Measurements from ENCODE around the gene P2RX7.
"Not testable (repeated sequence)": the region's sequence is repeated elsewhere in the genome, so short reads cannot be mapped to it uniquely, and the experiment has no call there.

P2RX7 gene

DNA sequence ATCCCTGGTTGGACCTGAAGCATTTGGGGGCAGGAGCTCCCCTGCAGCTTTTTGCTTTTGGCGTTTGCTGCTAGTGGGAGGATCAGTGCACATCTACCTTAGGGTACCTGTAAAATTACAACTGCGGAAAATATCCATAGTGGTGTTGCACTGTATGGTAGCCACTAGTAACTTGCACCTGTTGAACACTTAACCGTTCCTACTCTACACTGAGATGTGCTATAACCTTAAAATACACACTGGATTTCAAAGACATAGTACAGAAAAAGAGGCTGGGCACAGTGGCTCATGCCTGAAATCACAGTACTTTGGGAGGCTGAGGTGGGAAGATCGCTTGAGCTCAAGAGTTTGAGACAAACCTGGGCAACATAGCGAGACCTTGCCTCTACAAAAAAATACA lies 80.2 kb downstream of the P2RX7 start:
- no peak for DNase-seq

DNA sequence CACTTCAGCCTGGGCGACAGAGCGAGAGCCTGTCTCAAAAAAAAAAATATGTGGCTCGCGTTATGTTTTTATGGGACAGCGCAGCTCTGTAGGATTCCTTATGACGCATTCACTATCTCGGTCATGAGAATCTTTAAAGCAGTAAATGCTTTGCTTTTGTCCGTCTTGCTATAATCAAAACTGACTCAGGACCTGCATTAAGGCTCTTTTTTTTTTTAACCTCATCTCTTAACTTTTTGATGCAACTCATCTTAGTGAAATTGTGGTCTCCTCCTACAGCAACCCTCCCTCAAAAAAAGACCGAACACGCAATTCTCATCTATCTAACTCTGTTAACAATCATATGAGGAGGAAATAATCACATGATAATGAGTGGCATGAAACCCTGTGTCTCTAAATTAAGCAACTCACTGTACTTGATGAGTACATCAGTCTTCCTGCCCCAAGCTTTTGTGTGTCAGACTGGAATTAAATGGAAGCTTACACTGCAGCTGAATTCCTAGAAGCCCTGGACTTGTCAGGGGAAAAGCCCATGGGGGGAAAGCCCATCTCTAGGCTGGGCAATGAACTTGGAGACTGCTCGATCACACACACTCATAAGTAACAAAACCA lies 81.6 kb downstream of the P2RX7 start:
- no peak for DNase-seq

DNA sequence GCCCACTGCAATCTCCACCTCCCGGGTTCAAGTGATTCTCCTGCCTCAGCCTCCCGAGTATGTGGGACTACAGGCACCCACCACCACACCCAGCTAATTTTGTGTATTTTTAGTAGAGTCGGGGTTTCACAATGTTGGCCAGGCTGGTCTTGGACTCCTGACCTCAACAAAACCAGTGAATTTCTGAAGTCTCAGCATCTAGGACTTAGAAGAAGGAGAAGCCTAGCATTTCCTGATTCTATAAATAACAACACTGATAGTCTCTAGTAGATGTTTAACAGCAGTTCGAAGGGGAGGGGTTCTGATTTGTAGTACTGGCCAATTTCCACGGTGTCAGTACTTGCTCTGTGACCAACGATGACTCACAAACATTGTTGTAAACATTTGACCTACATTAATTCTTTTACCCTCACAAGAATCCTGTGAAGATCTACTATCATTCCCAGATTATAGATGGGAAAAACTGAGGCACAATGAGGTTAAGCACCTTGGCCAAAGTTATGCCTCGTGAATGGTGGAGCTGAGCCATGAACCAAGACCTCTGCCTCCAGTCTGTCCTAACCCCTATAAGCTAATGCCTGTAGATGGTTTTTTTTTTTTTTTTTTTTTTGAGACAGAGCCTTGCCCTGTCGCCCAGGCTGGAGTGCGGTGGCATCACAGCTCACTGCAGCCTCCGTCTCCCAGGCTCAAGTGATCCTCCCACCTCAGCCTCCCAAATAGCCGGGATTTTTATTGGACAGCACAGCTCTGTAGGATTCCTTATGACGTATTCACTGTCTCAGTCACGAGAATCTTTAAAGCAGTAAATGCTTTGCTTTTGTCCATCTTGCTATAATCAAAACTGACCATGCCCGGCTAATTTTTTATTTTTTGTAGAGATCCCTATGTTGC lies 82.4 kb downstream of the P2RX7 start:
- DNase-seq, result no peak

DNA sequence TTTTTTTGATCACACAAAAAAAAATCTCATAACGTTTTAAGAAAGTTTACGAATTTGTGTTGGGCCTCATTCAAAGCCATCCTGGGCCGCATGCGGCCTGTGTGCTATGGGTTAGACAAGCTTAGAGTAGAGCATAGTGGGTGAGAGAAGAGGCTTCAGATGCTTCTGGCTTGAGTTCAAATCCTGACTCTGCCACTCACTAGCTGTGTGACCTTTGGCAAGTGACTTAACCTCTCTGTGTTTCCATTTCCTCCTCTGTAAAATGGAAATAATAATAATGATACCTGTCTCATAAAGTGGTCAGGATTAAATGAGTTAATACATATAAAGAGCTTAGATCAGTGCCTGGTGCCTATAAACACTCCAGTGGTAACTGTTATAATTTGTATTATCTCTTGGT lies 83.4 kb downstream of the P2RX7 start:
- no peak for DNase-seq

DNA sequence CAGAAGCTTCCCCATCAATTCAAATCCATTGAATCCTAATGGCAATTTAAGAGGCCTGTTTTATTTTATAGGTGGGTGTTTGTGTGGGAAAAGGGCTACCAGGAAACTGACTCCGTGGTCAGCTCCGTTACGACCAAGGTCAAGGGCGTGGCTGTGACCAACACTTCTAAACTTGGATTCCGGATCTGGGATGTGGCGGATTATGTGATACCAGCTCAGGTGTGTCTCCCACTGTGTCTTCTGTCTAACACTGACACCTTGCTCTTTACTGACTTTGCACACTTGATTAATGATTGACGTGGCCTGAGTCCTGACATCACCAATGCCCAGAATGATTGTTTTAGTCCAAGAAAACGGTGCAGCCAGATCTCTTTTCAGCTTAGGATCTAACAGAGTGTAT lies 84.4 kb downstream of the P2RX7 start:
- DNase-seq, result no peak

DNA sequence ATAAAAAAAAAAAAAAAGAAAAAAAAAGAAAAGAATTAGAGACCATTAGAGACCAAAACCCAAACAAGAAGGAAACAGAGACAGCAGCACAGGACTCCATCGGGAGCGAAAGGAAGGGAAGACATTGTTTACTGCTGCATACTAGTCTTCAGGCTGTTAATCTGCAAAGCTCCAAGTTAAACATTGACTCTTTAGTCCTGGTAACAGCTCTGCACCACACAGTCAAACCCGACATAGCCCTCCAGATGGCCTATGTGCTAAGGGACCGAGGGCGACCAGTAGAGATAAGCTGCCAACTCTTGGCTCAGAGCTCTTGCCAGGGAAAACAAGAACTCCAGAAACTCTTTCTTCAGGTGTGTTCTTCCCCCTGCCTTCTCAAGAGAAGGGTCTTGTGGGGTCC lies 85.1 kb downstream of the P2RX7 start:
- DNase-seq, result no peak

DNA sequence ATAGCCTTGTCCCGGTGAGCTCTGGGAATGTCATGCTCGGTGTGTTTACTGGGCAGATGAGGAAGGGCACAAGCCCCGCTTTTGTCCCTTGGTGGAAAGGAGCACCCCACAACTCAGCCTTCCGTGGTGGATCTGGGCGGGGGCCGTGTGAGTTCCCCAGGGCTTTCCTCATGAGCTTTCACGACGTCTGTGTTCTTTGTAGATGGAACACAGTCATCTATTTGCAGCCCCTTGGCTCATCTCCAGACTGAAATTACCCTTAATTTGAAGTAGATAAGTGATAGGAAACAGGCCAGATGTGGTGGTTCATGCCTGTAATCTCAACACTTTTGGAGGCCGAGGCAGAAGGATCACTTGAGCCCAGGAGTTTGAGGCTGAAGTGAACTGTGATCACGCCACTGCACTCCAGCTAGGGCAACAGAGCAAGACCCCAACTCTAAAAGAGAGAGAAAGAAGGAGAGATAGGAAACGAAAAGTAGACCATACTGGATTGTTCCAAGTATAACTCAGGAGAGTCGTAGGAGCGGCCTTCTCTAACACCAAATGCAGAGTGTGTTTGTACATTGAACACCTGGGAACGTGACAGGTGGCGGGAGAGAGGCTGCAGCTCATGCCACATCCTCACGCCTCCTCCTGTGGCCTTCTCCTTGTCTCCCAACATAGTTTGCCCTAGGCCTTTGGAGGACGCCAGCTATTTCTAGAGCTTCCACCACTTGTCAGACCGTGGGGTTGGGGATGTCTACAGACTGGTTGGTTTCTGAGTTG lies 86.1 kb downstream of the P2RX7 start:
- peak; percentile 27 for DNase-seq

DNA sequence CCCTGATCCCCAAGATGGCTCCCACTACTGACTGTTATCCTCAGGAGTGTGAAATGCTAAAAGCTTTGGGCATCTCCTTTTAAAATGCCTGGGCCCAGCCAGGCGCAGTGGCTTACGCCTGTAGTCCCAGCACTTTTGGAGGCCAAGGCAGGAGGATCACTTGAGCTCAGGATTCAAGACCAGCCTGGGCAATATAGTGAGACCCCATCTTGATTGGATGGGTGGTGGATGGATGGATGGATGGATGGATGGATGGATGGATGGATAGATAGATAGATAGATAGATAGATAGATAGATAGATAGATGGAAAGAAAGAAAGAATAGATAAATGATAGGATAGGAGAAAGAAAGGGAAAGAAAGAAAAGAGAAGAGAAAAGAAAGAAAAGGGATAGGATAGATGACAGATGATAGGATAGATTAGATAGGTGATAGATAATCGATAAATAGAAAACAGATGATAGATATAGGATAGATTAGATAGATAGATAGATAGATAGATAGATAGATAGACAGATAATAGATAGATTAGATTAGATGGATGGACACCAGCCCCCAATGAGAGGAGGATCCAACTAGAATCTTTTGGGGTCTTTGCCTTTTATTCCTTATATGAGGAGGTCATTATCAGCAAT lies 86.8 kb downstream of the P2RX7 start:
- no peak for DNase-seq

DNA sequence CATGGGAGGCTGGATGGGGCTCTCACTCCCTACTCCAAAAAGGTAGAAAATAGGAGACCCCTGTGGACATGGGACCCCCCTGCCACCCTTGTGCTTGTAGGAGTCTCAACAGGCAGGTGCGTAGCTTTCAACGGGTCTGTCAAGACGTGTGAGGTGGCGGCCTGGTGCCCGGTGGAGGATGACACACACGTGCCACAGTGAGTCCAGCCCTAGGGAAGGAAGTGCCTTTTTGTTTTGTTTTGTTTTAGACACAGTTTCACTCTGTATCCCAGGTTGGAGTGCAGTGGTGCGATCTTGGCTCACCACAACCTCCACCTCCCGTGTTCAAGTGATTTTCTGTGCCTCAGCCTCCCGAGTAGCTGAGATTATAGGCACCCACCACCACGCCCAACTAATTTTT lies 90.2 kb downstream of the P2RX7 start:
- no peak for DNase-seq

DNA sequence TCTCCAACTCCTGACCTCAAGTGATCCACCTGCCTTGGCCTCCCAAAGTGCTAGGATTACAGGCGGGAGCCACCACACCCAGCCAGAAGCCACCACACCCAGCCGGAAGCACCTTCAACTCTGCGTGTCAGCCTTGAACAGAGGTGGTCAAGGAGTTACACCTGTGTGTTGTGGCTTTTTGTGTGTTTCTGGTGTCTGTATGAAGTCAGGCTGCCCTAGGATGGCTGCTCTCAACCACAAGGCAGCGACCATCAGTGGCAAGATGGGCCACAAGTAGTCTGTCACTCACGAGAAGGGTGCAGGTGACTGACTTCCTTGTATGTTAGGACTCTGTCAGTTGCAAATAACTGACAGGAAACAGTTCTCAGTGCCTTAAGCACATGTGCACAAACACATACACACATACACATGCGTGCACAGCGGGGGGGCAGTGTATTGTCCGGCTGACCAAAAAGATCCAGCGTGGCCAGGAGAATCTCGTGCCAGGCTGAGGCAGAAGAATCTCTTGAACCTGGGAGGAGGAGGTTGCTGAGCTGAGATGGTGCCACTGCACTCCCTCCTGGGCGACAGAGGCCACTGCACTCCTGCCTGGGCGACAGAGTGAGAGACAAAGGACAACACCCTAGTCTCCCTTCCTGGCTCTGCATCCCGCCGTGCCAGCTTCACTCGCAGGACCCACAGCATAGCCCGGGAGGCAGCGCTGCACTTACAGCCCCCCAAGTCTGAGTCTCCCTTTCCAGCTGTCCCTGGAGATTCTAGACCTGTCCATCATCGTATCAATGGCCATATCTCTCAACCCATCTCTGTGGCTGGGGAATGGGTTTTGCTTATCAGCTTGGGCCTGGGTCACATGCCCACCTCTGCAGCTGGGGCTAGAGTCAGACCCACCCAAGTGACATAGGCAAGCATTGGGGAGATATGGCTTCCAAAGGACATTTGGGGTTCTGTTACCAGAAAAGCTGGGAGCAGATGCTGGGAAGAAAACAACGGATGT lies 90.9 kb downstream of the P2RX7 start:
- no peak for DNase-seq

DNA sequence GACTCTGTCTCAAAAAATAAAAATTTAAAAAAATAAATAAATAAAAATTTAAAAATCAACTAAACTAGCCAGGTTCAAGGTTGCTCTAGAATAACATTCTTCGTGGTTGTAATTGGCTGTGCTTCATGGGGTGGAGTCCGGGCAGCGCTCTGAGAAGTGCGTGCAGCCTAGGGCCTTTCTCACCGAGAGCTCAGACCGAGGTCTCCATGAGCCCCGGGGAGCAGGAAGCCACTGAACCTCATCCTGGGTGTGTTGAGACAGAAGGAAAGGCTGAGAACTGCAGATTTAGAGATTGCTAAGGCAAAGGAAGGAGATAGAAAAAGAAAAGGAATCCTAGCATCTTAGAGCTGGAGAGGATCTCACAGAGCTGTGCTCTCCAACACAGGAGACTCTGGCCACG lies 91.9 kb downstream of the P2RX7 start:
- DNase-seq, result no peak

DNA sequence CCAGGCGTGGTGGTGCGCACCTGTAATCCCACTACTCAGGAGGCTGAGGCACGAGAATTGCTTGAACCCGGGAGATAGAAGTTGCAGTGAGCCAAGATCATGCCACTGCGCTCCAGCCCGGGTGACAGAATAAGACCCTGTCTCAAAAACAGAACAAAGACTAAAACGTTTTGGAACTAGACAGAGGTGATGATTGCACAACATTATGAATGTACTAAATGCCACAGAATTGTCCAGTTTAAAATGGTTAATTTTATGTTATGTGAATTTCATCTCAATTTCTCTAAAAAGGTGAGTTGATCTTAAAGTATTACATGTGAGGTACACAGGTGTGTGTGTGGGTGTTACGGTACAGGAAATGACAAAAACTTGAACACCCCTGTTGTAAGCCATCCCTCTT lies 93.7 kb downstream of the P2RX7 start:
- DNase-seq, result no peak

DNA sequence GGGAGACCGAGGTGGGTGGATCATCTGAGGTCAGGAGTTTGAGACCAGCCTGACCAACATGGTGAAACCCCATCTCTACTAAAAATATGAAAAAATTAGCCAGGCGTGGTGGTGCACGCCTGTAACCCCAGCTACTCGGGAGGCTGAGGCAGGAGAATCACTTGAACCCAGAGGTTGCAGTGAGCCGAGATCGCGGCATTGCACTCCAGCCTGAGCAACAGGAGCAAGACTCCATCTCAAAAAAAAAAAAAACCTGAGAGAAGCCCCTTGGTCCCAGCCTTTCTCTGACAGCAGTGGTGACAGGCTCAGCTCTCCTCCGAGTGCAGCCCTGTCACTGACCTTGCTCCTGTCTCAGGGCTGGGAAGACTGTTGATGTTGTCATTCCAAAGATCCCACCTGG lies 94.2 kb downstream of the P2RX7 start:
- DNase-seq, result not testable (repeated sequence)

DNA sequence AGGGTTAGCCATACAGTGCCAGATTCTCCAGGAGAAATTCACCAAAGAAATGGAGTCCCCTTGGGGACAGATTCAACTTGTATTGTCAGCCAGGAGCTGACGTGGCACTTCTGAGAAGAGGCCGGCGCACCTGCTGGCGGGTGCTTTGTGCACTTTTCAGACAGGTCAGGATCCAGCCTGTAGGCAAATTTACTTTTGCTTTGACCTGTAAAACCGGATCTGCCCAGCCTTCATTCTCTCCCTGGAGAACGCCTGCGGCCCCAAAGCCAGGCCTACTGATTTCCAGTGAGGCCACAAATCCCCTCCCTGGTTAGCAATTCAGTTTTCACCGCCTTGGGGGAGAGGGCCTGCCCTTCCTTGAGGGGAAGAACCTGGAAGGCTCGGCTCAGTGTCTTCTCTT lies 94.6 kb downstream of the P2RX7 start:
- peak; percentile 30 for DNase-seq

DNA sequence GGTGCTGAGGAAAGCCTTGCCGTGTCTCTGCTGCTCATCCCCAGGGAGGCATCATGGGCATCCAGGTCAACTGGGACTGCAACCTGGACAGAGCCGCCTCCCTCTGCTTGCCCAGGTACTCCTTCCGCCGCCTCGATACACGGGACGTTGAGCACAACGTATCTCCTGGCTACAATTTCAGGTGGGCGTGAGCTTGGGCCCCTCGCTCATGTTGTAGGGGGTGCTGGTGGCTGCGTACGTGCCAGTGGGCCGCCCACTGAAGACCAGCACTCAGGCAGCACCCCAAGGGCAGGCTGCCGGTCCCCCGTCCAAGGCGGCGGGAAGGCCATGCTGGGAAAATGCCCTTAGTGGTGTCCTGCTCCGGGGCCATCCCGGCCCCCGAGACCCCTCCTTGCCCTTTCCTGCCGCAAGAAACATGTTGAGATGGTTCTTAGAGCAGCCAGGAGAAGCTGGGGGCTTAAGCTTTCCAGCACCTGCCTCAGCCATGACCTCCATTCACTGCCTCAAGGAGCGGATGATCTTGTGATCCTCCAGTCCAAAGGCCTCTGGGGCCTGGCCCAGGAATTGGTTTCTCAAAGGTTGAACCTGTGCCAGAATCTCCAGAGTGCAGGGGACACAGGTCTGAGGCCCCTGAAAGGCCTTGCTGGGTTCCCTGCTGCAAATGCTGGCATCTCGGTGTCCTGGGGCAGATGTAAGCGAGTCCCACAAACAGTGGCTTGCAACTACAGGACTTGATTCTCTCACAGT lies 96.4 kb downstream of the P2RX7 start:
- no peak for DNase-seq

DNA sequence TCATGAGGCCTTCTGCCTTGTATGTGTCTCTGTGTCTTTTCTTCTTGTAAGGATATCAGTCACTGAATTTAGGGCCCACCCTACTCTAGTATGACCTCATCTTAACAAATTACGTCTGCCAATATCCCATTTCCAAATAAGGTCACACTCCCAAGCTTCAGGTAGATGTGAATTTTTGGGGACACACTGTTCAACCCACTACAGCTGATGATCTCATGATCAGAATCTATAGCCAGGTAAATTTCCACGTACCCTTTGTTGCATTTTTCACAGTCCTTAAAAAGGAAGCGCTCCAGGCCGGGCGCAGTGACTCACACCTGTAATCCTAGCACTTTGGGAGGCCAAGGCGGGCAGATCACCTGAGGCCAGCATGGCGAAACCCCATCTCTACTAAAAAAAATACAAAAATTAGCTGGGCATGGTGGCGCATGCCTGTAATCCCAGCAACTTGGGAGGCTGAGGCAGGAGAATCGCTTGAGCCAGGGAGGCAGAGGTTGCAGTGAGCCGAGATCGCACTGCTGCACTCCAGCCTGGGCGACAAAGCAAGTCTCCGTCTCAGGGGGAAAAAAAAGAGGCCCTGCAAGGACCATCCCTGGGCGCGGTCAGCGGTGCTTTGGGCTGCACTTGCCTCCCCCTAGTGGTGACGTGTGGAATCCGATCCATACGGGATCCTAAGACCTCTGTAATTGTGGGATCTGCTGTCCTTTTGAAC lies 97.3 kb downstream of the P2RX7 start:
- peak; percentile 36 for DNase-seq

DNA sequence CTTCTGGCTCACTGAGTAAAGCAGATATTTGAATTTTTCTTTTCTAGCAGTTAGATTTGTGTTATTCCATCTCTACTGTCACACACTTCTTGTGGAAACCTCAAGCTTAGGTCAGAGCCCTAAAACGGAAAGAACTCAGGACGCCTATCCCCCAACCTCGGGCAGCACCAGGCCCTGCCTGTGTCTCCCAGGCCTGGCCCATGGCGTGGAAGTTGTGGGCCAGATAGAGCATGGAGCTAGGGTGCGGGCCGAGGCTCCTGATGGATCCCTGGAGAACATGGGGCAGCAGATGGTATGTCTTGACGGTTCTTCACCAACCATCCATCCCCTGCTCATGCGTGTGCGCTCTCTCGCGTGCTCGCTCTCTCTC lies 97.8 kb downstream of the P2RX7 start:
- DNase-seq, result no peak

DNA sequence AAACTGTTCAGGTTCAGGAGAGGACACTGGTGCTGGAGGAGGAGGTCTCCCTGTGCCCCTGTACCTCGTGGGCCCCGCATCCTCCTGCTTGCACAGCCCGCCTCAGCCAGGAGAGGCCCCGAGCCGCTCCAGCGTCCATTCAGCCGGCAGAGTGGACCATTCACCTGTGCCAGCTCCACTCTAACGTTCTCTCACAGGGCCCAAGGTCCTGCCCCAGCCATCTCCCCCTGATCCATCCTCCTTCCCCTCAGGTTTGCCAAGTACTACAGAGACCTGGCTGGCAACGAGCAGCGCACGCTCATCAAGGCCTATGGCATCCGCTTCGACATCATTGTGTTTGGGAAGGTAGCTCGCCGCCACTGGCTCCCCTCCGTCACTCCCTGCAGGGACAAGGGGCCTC lies 99.5 kb downstream of the P2RX7 start:
- no peak for DNase-seq

DNA sequence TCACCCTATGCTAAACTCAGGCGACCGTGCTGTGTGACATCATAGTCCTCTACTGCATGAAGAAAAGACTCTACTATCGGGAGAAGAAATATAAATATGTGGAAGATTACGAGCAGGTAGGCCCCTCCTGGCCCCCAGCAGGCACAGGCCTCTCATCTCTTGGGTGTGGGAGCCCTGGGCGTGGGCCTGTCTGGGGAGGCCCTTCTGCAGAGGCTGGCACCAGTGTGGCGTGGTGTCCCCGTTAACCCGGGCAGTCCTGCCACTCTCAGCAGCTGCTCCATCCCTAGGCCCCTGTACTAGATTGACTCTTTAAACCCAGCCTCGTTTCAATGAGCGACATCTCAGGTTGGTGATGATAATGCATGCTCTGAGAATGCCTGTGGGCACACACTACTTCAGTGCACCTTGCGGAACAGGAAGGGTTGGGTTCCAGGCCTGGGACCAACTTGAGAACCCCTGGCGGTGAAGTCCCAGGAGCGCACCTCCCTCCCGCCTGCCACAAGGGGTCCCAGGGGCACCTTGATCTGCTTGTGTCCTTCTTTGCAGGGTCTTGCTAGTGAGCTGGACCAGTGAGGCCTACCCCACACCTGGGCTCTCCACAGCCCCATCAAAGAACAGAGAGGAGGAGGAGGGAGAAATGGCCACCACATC lies 100.4 kb downstream of the P2RX7 start:
- DNase-seq, result no peak

DNA sequence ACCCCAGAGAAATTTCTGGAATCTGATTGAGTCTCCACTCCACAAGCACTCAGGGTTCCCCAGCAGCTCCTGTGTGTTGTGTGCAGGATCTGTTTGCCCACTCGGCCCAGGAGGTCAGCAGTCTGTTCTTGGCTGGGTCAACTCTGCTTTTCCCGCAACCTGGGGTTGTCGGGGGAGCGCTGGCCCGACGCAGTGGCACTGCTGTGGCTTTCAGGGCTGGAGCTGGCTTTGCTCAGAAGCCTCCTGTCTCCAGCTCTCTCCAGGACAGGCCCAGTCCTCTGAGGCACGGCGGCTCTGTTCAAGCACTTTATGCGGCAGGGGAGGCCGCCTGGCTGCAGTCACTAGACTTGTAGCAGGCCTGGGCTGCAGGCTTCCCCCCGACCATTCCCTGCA lies 100.9 kb downstream of the P2RX7 start:
- DNase-seq, result no peak
